IPS-NIHi7 (cell line): ENCODE results near the gene GPRASP3.
A peak's percentile ranks its signal among the peaks of the same experiment; 100 is the strongest.
"Not testable (repeated sequence)": the region's sequence is repeated elsewhere in the genome, so short reads cannot be mapped to it uniquely, and the experiment has no call there.

Experiments
- DNase-seq: peaks from one replicate; pipeline ENCODE4 v3.0.0; 2012; ENCODE audit warnings: mixed read lengths; ENCODE audit errors: extremely low spot score

The GPRASP3 gene

GRCh38 chrX:102720237-102721168 lies at the start of gene GPRASP3:
TSS of gene GPRASP3 (plus strand) at chrX:102720743. CDS start at chrX:102748996, 28,253 bp downstream.
- peak; percentile 60 for DNase-seq

- no peak for DNase-seq
Observed at GRCh38 chrX:102672856-102673255, 47.7 kb upstream of the GPRASP3 start.

- not testable (repeated sequence) for DNase-seq
Observed at GRCh38 chrX:102677479-102677878, 43.1 kb upstream of the GPRASP3 start.

- DNase-seq, result no peak
Observed at GRCh38 chrX:102684772-102685520, 35.6 kb upstream of the GPRASP3 start.

- DNase-seq, result no peak
Observed at GRCh38 chrX:102694749-102695148, 25.8 kb upstream of the GPRASP3 start.

GRCh38 chrX:102696306-102696705 lies 24.2 kb upstream of the GPRASP3 start:
- no peak for DNase-seq

- no peak for DNase-seq
Observed at GRCh38 chrX:102697494-102697893, 23.0 kb upstream of the GPRASP3 start.

- no peak for DNase-seq
Observed at GRCh38 chrX:102708900-102709299, 11.6 kb upstream of the GPRASP3 start.

GRCh38 chrX:102711872-102712215 lies 8.7 kb upstream of the GPRASP3 start:
- DNase-seq, result no peak

- DNase-seq, result peak; percentile 13
Observed at GRCh38 chrX:102712216-102712966, 8.2 kb upstream of the GPRASP3 start, which contains the start of gene GPRASP2. TSS of gene GPRASP2 (plus strand) at chrX:102712448. CDS start at chrX:102714870, 2,422 bp downstream.

- peak; percentile 15 for DNase-seq
Observed at GRCh38 chrX:102712981-102713625, 7.4 kb upstream of the GPRASP3 start.

GRCh38 chrX:102714994-102715393 lies 5.5 kb upstream of the GPRASP3 start:
- DNase-seq, result peak; percentile 12

GRCh38 chrX:102715967-102716366 lies 4.6 kb upstream of the GPRASP3 start:
- no peak for DNase-seq

- DNase-seq, result not testable (repeated sequence)
Observed at GRCh38 chrX:102721169-102721506, 595 bp downstream of the GPRASP3 start.

- no peak for DNase-seq
Observed at GRCh38 chrX:102723456-102723855, 2.9 kb downstream of the GPRASP3 start.

GRCh38 chrX:102727761-102728160 lies 7.2 kb downstream of the GPRASP3 start:
- DNase-seq, result no peak

- no peak for DNase-seq
Observed at GRCh38 chrX:102728646-102729045, 8.1 kb downstream of the GPRASP3 start.

GRCh38 chrX:102739657-102740056 lies 19.1 kb downstream of the GPRASP3 start:
- DNase-seq, result no peak

GRCh38 chrX:102744307-102744706 lies 23.8 kb downstream of the GPRASP3 start:
- no peak for DNase-seq

- DNase-seq, result peak; percentile 14
Observed at GRCh38 chrX:102745513-102745856, 24.9 kb downstream of the GPRASP3 start.

- DNase-seq, result peak; percentile 34
Observed at GRCh38 chrX:102745857-102746584, 25.5 kb downstream of the GPRASP3 start.
